HT1080 (cell line): ENCODE data around the gene TNNT3. TPM values are rescaled to one million over a fixed set of nuclear protein-coding genes. Genes with fewer than 3 reads are reported as not detected.

ENCODE experiments used
- DNase-seq: peaks from one replicate; pipeline ENCODE4 v3.0.0-alpha.2; 2015; ENCODE audit warnings: low read depth
- total RNA-seq: library from RNA; depleted of rRNA; stranded (reverse); fragments of >200 nt; shearing (Covaris generic); gene quantifications from 2 replicates; pipeline ENCODE4 v1.2.3, GENCODE V29; 2014

The TNNT3 gene
- total RNA-seq, 1 experiment from 2014 or later = not detected

DNA sequence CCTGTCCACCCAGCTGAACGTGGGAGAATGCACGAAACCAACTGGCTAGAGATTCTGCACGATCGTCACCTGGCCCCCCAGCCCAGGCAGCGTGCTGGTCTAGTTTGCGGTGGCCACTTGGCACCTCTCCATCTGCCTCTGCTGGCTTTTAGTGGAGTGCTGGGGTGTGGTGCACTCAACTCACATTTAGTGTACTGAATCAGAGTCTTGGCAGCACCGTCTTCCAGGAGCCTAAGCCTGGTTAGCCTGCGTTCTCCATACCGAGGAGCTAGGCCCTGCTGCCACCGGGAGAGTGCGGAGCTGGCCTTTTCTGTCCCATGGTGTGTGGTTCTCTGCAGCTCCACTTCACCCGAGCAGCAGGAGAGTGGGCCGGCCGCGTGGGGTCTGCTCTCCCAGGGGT is 30.4 kb downstream of the TNNT3 start:
- no peak for DNase-seq

DNA sequence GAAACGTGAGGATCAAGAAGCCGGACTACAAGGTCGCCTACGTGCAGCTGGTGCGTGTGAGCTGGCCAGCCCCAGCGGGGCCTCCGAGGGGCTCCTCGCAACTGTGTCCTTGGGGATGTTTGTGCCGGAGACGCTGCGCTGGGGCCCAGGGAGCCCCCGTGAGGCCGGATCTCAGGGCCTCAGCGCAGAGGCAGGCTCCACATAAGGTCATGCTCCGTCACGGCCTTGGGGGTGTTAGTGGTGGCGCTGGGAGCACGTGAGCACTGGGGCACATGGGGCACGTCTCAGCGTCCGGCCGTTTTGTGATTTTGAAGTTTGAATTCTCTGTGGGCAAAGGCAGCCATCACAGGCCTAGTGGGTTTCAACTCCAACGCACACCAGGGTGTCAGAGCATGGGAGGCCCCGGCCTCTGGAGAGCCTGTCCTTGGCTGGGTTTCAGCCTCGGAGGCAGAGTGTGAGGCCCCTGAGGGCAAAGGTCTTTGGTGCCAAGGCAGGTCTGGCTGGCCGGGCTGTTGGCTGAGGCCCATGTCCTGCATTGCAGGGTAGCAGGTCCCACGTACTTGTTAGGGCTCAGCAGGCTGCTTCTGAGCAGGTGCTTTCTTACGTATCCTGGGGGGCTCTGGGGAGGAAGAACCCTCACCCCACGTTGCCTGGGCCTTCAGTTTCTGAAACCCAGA is 33.4 kb downstream of the TNNT3 start:
- no peak for DNase-seq

DNA sequence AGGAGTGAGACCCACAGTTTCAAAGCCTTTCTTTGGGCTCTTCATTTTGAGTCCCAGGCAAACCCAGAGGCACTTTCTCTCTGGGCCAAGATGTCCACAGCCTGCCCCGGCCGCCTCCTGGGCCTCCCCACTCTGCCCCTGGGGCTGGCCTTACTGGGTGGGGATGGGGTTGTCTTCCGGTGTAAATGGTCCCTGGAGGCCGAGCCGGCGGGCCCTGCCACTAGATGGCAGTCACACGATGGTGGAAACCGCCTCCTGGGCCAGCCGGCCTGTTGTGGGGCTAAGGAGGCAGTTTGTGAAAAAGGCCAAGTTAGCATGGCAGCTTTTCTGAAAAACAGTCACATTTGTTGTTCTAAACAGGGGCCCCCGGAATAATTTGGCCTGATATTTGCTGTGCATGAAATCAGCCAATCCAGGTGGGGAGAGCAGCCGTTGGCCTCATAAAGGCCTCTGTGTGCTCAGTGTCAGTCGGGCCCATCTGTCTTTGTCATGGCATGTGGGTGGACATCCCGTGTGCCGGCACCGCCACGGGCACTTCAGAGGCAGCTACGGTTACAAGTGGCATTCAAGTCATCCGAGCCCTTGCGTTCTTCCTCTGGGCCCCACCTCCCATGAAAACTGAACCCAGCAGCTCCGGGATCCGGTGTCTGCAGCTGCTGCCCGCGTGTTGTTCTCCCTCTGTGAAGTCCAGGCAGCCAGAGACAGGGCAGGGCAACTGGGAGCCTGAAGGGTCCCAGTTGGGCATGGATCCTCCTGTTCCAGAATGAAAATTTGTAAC is 34.2 kb downstream of the TNNT3 start:
- no peak for DNase-seq

DNA sequence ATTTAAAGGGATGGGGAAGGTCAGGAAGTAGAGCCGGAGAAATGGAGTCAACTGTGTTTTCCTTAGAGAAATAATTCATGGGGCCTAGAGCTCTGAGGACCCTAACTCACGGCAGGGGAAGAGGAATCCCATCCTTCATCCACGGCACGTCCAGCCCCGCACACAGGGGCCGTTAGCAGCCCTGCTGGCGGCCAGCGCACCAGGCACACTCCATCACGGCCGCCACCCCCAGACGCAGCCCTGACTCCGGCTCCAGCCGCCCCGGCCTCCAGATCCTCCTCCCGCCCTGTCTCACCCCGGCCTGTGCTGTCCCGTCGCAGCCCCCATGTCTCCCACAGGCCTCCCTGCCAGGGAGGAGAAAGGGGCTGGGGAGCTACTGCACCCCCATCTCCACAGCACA is 38.9 kb downstream of the TNNT3 start:
- DNase-seq = no peak

DNA sequence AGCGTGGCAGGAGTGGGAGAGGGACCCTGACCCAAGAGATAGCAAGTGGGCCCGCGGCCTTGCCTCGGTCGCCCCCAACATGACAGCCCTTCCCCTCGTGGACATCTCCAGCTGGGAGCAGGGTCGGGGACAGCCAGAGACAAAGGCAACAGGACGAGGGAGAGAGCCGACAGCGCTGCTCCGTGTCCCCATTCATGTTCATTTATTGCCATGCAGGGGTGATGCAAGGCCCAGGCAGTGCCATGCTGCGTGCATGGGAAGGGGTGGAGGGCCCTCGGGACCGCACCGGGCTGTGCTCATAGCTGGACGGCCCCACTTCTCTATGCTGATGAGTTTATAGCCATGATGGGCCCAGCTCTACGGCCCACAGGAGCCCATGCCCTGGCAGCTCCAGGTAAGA is 40.3 kb downstream of the TNNT3 start:
- no peak for DNase-seq

DNA sequence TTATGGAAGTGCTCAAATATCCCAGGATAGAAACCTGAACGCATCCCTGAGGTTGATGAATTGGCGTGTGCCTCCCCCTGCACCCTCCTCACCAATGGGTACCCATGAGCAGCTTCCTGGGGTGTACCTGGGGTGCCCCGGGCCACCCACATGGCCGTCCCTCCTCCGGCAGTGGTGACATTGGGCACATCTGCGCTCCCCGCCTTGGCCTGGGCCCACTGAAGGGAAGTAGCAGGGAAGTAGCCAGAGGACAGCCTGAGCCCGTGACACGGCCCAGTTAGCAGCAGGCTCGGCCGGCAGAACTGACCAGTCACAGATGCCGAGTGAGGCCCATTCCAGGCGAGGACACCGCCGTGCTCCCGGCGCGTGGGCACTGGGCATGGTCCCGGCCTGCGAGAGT is 44.4 kb downstream of the TNNT3 start:
- no peak for DNase-seq

DNA sequence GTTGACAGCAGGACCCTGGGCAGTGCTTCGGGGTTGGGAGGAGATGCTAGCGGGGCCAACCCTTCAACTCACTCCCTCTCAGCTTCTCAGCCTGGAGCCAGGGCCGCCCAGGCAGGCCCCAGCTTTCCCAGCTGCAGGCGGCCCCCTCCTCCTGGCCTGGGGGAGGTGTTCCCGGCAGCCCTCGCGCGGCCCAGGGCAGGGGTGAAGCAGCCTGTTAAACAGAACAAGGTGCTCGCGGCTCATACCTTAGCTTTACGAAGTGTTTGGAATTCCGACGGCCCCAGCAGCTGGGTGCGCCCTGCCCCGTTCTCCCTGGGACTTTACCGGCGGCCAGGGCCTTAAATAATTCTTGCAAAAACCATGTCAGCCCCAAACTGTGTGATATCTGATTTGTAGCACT is 44.8 kb downstream of the TNNT3 start:
- DNase-seq = no peak

DNA sequence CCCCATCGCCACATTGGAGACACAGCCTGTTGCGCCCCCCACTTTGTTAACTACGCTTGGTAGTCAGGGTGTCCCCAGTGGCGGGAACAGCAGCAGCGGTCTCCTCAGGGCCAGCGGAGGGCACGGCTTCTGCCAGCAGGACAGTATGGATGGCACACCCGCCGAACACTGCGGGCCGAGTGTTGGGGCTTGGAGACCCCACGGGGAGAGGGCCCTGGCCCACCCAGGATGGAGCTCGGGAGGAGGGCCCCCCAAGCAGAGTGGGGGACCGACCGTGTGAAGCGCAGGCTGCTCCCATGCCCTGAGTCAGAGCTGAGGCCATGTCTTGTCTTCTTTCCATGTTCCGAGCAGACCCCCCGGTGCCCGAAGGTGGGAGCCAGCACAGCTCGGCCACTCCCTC is 45.5 kb downstream of the TNNT3 start:
- DNase-seq = no peak

DNA sequence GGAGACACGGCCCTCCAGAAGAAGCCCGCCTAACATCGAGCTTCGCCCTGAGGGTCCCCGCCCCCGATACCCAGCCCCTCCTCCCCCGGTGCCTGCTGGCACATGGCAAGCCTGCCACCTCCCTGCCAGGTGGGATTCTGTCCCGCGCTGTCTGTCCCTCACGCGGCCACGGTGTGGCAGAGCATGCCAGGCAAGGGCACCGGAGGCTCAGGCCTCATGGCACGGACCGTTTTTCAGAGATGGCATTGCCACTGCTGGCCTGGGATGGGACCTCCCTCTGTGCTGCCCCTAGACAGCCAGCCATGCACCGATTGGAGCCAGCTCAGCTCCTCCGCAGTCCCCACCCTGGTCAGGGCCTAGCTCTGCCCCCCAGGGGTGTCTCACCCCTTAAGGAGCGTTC is 47.0 kb downstream of the TNNT3 start:
- no peak for DNase-seq

DNA sequence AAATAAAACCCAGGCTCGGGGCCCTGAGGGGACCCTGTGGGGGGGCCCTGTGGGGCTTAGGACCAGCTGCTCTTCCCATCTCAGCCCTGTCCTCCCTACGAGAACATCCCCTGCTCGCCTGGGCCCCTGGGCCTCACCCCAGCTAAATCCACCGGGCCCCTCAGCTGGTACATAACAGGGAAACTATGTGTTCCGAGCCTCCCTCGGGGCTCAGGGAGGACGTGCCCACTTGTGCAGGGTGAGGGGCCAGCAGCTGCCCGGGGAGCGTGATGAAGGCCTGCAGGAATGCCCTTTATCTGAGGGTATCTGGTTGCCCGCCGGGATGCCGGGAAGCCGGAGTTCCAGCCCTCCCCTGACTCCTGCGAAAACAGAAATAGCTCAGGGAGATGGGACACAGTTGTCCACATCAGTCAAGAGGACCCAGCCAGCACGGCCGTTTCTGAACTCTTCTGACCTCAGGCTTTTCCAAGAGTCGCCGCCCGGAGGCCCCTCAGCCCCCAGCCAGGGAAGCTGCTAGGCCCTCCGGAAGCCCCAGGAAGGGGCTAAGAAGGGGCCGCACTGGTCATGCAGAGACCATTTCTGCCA is 48.2 kb downstream of the TNNT3 start:
- DNase-seq = no peak

DNA sequence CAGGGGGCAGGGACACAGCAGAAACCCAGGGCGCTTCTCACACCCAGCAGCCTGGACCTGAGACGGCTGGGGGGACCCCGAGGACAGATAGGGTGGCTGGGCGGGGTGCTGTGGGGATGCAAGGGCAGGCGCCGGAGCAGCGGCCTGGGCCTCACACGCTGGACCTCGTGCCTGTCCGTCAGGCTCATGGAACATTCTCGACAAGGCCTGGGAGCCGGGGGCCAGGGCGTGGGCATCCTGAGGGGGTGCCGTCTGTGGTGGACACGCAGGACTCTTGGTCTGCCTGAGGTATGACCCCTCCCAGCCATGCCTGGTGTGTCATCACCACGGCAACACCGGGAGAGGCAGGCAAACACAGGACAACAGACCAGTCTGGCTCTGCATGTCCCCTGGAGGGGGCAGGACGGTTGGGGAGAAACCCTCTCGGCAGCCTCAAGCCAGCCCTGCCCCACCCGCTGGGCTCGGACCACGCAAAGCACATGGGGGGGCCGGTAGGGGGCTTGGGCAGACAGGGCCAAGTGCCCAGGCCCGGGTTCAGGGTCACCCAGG is 49.0 kb downstream of the TNNT3 start:
- DNase-seq = no peak

DNA sequence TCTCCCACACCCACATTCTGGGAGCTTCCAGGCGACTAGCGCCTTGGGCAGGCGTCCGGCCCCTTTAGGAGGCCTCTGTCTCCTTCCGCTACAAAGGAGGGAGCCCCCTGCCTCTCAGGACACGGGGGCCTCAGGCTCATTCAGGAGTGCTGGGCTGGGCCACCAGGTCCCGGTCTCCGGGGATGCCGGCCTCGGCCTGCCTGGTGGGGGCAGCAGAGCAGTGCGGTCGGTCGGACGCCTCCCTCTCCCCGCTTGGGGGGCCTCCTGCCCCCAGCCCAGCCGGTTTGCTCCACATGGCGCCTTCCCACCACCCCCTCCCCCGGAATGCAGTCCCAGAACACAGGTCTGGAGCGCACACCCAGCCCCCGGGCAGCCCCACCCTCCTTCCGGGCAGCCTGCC is 49.5 kb downstream of the TNNT3 start:
- DNase-seq = no peak

DNA sequence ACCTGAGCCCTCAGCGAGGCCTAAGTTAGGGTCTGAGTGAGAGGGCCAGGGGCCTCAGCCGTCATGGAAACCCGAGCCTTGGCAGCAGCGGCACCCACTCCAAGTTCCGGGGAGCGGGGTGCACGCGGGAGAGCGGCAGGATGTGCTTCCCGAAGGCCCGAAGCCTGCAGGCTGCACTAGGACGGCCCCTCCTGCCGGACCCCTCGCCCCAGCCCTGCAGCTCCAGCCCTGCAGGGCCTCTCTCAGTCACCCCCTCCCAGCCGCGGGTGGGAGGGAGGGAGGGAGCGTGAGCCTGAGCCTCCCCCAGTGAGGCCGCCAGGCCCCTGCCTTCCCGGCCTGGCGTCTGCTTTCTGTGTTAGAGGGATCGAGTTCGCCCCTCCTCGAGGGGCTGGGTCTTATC is 50.3 kb downstream of the TNNT3 start:
- DNase-seq = no peak

DNA sequence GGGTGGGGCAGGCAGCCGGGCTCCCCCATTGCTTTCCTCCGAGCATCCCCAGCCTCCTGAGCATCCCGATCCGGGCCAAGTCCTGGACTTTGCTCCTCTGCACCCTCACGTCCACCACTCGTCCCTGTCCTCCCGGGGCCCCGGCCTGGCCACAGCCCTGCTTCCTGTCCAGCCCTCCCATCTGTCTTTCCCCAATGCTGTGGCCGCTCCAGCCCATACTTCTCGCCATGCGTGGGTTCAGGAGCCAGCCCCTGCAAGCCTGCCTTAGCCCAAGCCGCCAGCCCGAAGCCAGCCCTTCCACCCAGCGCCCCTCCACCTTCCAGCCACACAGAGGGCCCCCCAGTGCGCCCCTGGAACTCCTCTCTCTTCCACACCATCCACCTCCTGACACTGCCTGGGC is 51.5 kb downstream of the TNNT3 start:
- DNase-seq = no peak

DNA sequence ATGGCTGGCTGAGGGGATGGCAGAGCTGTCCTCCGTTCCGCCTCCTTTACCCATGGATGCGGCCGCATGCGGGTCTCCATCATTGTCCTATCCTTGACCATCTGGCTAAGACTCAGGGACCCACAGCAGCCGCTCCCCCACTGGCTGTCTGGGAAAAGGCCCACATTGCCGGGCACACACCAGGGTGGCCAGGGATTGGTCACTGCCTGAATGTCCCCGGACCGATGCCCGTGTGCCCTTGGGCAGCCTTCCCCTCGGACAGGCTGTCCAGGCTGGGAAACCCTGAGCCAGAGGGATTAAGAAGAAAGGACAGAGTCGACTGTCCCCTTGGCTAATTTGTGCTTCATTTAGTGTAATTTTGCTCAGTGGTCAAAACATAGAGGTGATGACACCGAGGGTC is 55.7 kb downstream of the TNNT3 start:
- DNase-seq = no peak

DNA sequence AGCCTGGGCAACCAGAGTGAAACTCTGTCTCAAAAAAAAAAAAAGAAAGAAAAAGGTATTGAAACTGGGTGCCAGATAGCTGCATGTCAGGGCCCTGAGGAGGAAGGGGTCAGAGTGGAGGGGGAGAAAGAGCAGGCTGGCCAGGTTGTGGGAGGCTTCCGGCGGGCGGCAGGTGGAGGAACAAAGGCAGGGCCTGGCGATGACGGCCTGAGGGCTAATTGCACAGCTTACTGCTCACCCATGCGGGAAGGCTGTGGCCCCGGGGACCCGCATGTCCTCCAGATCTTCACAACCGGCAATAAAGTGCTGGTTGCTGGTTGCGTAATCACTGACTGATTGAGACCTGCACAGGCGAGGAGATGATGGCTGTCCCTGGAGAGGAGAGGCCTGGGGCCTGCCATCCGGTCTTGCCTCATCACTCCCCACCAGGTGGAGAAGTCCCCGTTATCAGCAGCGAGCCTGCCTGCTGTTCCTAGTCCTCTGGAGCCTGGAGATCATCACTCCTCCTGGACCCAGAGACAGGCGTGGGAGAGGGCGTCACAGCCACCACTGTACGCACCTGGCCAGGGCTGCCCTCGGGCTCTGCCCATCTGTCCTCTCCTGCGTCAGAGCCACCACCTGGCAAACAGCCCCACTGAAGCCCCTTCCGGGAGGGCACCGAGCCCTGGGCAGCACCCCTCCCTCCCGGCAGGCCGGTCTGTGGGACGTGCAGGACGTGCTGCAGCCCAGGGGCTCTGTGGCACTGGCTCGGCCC is 59.4 kb downstream of the TNNT3 start:
- DNase-seq = no peak

DNA sequence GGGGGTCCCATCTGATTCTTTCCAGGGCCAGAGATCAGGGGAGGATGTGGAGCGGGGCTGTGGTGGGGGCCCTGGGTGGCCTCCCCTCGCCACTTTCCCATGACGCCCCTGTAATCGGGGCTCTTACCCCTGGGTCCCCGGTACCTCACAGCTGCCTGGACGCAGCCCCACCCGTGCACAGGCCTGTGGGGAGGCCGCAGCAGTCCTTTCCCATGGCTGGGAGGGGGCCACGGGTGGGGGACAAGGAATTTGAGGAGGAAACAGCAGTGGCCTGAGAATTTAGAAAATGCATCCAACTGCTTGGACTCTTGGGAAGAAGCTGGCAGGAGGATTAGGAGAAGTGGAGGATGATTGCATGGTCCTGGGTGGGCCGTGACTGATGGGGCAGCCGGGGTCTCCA is 60.1 kb downstream of the TNNT3 start:
- no peak for DNase-seq

DNA sequence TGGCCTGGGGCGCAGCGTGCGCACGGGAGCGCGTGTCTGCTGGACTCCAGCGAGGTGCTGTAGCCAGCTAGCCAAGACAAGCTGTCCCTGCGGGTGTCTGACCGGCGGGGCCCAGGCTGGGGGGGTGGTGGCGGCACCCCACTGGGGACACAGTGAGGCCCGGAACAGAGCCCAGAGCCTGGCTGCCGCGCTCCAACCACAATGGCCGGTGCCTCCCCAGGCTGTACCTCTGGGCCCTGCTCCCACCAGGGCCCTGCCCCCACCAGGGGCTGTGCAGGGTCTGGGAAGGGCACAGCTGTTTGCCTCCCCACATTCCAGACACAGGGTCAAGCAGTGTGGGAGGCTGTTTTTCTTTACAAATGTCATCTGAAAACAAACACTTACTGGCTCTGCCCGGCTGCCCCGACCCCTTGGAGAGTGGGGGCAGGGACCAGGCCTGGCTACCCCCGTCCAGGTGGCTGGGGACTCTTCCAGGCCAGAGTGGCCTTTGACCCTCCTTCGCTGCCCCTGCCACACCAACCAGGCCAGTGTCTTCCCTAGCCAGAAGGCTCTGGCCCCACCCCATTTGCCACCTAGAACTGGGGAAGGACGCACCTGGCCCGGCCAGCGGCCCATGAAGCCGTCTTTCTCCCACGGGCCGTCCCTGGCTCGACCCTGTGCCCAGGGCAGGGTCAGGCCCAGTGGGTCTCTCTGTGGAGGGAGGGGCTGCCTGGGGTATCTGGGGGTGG is 63.5 kb downstream of the TNNT3 start:
- no peak for DNase-seq

DNA sequence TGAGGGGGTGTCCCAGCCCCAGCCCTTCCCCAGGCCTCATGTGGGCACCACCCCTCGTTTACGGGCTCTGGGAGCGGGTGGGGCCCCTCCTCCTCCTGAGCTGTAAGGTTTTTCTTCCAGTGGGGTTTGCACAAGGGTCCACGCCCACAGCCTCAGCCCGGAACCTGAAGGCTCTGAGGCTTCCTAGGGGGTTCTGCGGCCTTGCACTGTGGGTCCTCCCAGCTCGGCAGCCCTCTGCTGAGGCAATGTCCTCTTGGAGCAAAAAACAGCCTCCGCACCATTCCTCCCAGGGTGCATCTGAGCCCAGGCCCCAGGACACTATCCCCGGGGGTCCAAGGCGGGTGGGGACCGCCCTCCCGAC is 64.1 kb downstream of the TNNT3 start:
- DNase-seq = no peak

DNA sequence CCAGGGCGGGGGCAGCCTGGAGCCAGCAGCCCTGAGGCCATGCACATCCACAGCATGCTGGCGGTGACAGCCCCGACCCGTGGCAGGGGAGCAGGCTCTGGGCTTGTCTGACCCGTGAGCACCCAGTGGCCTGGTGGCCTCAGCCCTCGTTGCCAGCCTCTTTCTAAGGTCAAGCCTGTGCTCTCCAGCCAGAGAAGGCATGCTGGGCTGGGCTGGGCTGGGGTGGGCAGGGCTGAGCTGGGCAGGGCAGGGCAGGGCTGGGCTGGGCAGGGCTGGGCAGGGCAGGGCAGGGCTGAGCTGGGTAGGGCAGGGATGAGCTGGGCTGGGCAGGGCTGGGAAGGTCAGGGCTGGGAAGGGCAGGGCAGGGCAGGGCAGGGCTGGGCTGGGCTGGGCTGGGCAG is 67.5 kb downstream of the TNNT3 start:
- no peak for DNase-seq

DNA sequence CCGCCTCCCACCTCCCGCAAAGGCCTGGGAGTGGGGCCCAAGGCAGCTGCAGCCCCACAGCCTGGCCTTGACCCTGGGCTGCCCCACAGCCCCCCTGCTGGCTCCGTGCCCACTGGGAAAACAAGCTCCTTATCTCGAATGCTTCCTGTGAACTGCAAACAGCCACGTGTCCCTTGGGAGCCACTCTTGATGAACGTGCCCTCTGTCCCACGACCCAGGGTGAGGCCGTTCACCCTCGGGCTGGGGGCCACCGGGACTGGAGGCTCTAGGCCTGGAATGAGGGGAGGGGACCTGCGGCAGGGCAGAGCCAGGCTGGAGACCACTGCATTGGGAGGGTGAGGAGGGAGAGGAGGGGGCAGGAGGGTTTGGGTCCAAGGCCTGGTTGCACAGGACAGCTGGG is 68.7 kb downstream of the TNNT3 start:
- no peak for DNase-seq
